Activated T-cell treated with anti-CD3 and anti-CD28 coated beads, Interleukin-2, amount 50 U/mL, for 24 hours (primary cell): Measurements from ENCODE around the gene TACC2.

Source experiments
- DNase-seq: peaks from one replicate; pipeline ENCODE4 v3.0.0-alpha.2; 2020
- H3K27ac Mint-ChIP-seq: 2 replicates; pipeline ENCODE4 v1.8.0; 2020; ENCODE audit warnings: mild to moderate bottlenecking, mixed read lengths
- H3K27me3 Mint-ChIP-seq: 2 replicates; pipeline ENCODE4 v1.8.0; 2020; ENCODE audit warnings: mixed read lengths
- H3K36me3 Mint-ChIP-seq: 2 replicates; pipeline ENCODE4 v1.8.0; 2020; ENCODE audit warnings: low read depth, mixed read lengths
- H3K4me1 Mint-ChIP-seq: 2 replicates; pipeline ENCODE4 v1.8.0; 2020; ENCODE audit warnings: low read depth, mixed read lengths
- H3K4me3 Mint-ChIP-seq: 2 replicates; pipeline ENCODE4 v1.8.0; 2020; ENCODE audit warnings: mild to moderate bottlenecking, moderate library complexity, mixed read lengths
- H3K9me3 Mint-ChIP-seq: 2 replicates; pipeline ENCODE4 v1.8.0; 2020; ENCODE audit warnings: mixed read lengths

Gene TACC2

DNA sequence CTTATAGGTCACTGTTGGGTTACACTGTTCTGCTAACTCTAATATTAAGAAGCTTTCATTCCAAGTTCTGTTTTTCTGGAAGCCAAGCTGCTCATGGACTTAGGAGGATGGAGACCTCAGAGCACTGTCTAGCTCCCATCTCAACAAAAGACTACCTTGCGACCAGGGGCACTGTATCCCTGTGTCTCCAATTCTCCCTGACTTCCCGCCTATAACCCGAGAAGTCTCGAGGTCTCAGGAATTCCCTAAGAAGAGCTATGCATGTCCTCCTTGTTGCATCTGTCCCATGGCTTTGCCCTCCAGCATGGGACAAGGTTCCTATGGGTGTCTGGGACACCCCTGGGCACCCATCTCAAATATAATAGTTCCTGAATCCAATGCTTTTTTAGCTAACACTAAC lies 313.4 kb downstream of the TACC2 start:
- peaks cover 2% of the 10 kb centered on the region for H3K4me1 Mint-ChIP-seq
- H3K4me3 Mint-ChIP-seq: no peak overlapping the region
- H3K9me3 Mint-ChIP-seq: no peaks in the 10 kb centered on the region
- DNase-seq: no peak
- H3K36me3 Mint-ChIP-seq: no peaks in the 10 kb centered on the region
- H3K27ac Mint-ChIP-seq: no peak overlapping the region
- H3K27me3 Mint-ChIP-seq: peaks cover 3% of the 10 kb centered on the region

DNA sequence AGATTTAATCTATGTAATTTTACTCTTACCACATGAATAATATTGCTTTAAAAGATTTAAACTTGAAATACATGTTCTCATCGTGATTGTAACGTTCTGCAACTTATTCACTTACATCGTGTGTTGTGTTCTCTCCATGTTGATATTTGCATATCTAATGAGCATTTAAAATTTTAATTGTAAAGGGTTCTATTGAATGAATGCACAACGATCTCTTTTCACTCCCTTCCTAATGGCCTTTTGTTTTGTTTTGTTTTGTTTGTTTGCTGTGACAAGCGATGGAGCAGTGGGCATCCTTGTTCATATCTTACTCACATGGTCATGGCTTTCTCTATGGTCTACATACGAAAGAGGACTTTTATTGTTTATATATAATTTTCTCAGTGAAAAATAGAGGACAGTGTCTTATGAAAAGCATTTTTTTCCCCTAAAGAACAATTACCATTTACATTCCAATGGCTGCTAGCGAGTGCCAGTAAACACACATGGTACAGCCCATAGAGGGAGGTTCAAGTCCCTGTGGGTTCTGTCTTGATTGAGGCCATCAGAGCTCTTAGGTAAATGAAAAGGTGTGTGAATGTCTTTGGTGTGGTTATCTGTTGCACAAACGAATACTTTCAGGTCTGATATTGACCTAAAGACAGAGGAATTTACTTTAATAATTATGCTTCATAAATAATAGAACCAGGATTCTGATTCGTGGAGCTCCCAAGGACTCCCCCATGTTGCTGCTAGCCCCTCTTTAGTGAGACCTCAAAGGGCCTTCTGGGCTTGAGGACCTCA lies 314.5 kb downstream of the TACC2 start:
- Mint-ChIP-seq H3K27ac (no peak overlapping the region), H3K4me3 (no peak overlapping the region), H3K4me1 (peaks cover 2% of the 10 kb centered on the region), H3K9me3 (no peaks in the 10 kb centered on the region), H3K36me3 (no peaks in the 10 kb centered on the region), H3K27me3 (peaks cover 3% of the 10 kb centered on the region)
- no peak for DNase-seq
